ENCODE measurements around the gene DNAJB14. TPM values are rescaled to one million over a fixed set of nuclear protein-coding genes. Genes with fewer than 3 reads are reported as not detected.

DNAJB14 gene
- total RNA-seq, 1 donor from 2014 or later = 57.9 TPM

- Mint-ChIP-seq H3K27ac (ENCODE audit: unreplicated experiment) (no peak overlapping the region), H3K36me3 (ENCODE audit: low read depth) (peaks cover 19% of the 10 kb centered on the region), H3K4me3 (ENCODE audit: unreplicated experiment) (no peak overlapping the region), H3K4me1 (ENCODE audit: low read depth) (peaks cover 8% of the 10 kb centered on the region), H3K9me3 (ENCODE audit: low read depth) (peaks cover 19% of the 10 kb centered on the region), H3K27me3 (ENCODE audit: low read depth) (no peaks in the 10 kb centered on the region)
- TF ChIP-seq CTCF (IDR thresholded peaks at IDR 0.05) = no peak
- no peak for DNase-seq (ENCODE audit: low spot score)
Measured at GRCh38 chr4:99938243-99938753, 8.1 kb downstream of the DNAJB14 start.

DNA sequence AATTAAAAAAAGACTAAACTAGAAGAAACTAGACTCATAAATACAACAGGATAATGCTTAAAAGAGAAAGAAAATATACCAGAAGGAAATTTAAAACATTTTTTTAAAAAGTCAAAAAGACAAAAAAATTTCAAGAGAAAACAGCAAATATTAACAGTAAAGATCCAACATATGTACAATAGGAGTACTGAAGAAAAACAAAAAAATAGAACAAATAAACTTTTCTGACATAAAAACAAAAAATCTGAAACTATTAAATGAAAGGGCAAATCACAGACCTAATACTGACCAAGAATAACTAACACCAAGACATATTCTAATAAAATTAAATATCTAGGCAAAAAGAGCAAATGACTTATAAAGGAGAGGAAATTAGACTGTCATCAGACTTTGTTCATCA lies 11.5 kb downstream of the DNAJB14 start:
- Mint-ChIP-seq H3K9me3 (ENCODE audit: low read depth) (peaks cover 26% of the 10 kb centered on the region), H3K4me1 (ENCODE audit: low read depth) (peaks cover 5% of the 10 kb centered on the region), H3K27ac (ENCODE audit: unreplicated experiment) (no peak overlapping the region), H3K27me3 (ENCODE audit: low read depth) (no peaks in the 10 kb centered on the region), H3K36me3 (ENCODE audit: low read depth) (peaks cover 23% of the 10 kb centered on the region), H3K4me3 (ENCODE audit: unreplicated experiment) (no peak overlapping the region)
- no peak for TF ChIP-seq CTCF (IDR thresholded peaks at IDR 0.05)
- DNase-seq (ENCODE audit: low spot score) = no peak

GRCh38 chr4:99927566-99927965 lies 18.9 kb downstream of the DNAJB14 start:
- Mint-ChIP-seq H3K4me3 (ENCODE audit: unreplicated experiment) (no peak overlapping the region), H3K9me3 (ENCODE audit: low read depth) (peaks cover 4% of the 10 kb centered on the region)

GRCh38 chr4:99921174-99921573 lies 25.2 kb downstream of the DNAJB14 start:
- peaks cover 11% of the 10 kb centered on the region for H3K36me3 Mint-ChIP-seq (ENCODE audit: low read depth)
- TF ChIP-seq CTCF (IDR thresholded peaks at IDR 0.05) = no peak
- no peaks in the 10 kb centered on the region for H3K4me1 Mint-ChIP-seq (ENCODE audit: low read depth)
- no peak for DNase-seq (ENCODE audit: low spot score)
- peaks cover 10% of the 10 kb centered on the region for H3K9me3 Mint-ChIP-seq (ENCODE audit: low read depth)
- H3K4me3 Mint-ChIP-seq (ENCODE audit: unreplicated experiment) = no peak overlapping the region
- H3K27ac Mint-ChIP-seq (ENCODE audit: unreplicated experiment) = no peak overlapping the region
- H3K27me3 Mint-ChIP-seq (ENCODE audit: low read depth) = no peaks in the 10 kb centered on the region

More at GRCh38 chr4:99927566-99927965, 18.9 kb downstream of the DNAJB14 start:
- H3K4me1 Mint-ChIP-seq (ENCODE audit: low read depth) = peaks cover under 1% of the 10 kb centered on the region
- no peak overlapping the region for H3K27ac Mint-ChIP-seq (ENCODE audit: unreplicated experiment)
- TF ChIP-seq CTCF (IDR thresholded peaks at IDR 0.05) = no peak
- no peaks in the 10 kb centered on the region for H3K27me3 Mint-ChIP-seq (ENCODE audit: low read depth)
- peaks cover 8% of the 10 kb centered on the region for H3K36me3 Mint-ChIP-seq (ENCODE audit: low read depth)
- DNase-seq (ENCODE audit: low spot score) = no peak

DNA sequence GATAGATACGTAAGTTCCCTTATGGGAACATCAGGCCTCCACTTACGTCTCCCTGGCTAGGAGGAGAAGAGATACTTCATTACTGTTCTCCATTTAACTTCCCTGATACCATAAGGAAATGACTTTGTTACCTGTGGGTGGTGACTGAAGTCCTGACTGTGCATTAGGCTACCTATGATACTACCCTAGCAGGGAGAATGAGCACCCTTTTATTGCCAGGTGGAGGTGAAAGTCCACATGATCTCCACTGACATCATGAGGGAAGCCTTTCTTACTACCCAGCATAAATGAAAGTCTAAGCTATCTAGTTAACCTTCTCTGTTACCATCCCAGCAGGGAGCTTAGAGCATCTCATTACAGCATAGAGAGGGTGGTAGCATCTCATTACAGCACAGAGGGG lies 27.8 kb downstream of the DNAJB14 start:
- Mint-ChIP-seq H3K4me1 (ENCODE audit: low read depth) (no peaks in the 10 kb centered on the region), H3K9me3 (ENCODE audit: low read depth) (peaks cover 14% of the 10 kb centered on the region), H3K36me3 (ENCODE audit: low read depth) (peaks cover 16% of the 10 kb centered on the region), H3K27me3 (ENCODE audit: low read depth) (no peaks in the 10 kb centered on the region), H3K27ac (ENCODE audit: unreplicated experiment) (no peak overlapping the region), H3K4me3 (ENCODE audit: unreplicated experiment) (no peak overlapping the region)
- DNase-seq (ENCODE audit: low spot score) = no peak
- no peak for TF ChIP-seq CTCF (IDR thresholded peaks at IDR 0.05)
